ENCODE data around the gene SUGCT. TPM values are rescaled to one million over a fixed set of nuclear protein-coding genes. Genes with fewer than 3 reads are reported as not detected.

Gene SUGCT
- total RNA-seq, 1 experiment from 2014 or later, result 4.6 TPM

- Mint-ChIP-seq H3K4me3 (no peak overlapping the region), H3K4me1 (peaks cover 8% of the 10 kb centered on the region; the same call in 1 of the 2 replicates), H3K9me3 (peaks cover 3% of the 10 kb centered on the region; the same call in 1 of the 2 replicates), H3K36me3 (no peaks in the 10 kb centered on the region), H3K27ac (no peak overlapping the region), H3K27me3 (ENCODE audit: low read depth) (no peaks in the 10 kb centered on the region)
- no peak for TF ChIP-seq CDX4 (CRISPR knock-in tag; IDR thresholded peaks at IDR 0.05; ENCODE audit: borderline replicate concordance)
- no peak for TF ChIP-seq RORB (CRISPR knock-in tag; IDR thresholded peaks at IDR 0.05)
- no peak for TF ChIP-seq PREB (CRISPR knock-in tag; IDR thresholded peaks at IDR 0.05; ENCODE audit: borderline replicate concordance)
- no peak for TF ChIP-seq NR3C1 (CRISPR knock-in tag; conservative IDR thresholded peaks at IDR 0.05; ENCODE audit: low read depth)
- TF ChIP-seq CTCF (IDR thresholded peaks at IDR 0.05), result no peak
- TF ChIP-seq NFYB (CRISPR knock-in tag; conservative IDR thresholded peaks at IDR 0.05; ENCODE audit: low read depth), result no peak
- TF ChIP-seq TCF7 (CRISPR knock-in tag; IDR thresholded peaks at IDR 0.05; ENCODE audit: low read depth), result no peak
- TF ChIP-seq SOX15 (CRISPR knock-in tag; IDR thresholded peaks at IDR 0.05), result no peak
- no peak for TF ChIP-seq ZNF281 (CRISPR knock-in tag; IDR thresholded peaks at IDR 0.05)
- TF ChIP-seq IRF2 (CRISPR knock-in tag; IDR thresholded peaks at IDR 0.05; ENCODE audit: borderline replicate concordance, low read depth), result no peak
- TF ChIP-seq NR2C2 (CRISPR knock-in tag; IDR thresholded peaks at IDR 0.05), result no peak
- TF ChIP-seq ZNF416 (CRISPR knock-in tag; IDR thresholded peaks at IDR 0.05), result no peak
- no peak for TF ChIP-seq ZNF138 (CRISPR knock-in tag; conservative IDR thresholded peaks at IDR 0.05)
- TF ChIP-seq PRRX2 (CRISPR knock-in tag; IDR thresholded peaks at IDR 0.05), result no peak
- TF ChIP-seq STAT6 (CRISPR knock-in tag; conservative IDR thresholded peaks at IDR 0.05; ENCODE audit: low read depth), result no peak
- TF ChIP-seq OVOL2 (CRISPR knock-in tag; IDR thresholded peaks at IDR 0.05; ENCODE audit: borderline replicate concordance), result no peak
- TF ChIP-seq ESRRA (CRISPR knock-in tag; IDR thresholded peaks at IDR 0.05; ENCODE audit: borderline replicate concordance), result no peak
- ATAC-seq (no peak), DNase-seq (ENCODE audit: low spot score) (no peak)
- ChIA-PET POLR2A (no interaction called here), CTCF (no interaction called here)
Observed at GRCh38 chr7:40882071-40882658, 747.4 kb downstream of the SUGCT start.
